SK-N-SH treated with all-trans-retinoic acid at 6 μM for 48 hours (cell line): Measurements from ENCODE around the gene ATAD3C.

Source experiments
- ARNTL ChIP-seq: fragments of 450-650 bp; formaldehyde crosslinking; IDR thresholded peaks from 2 replicates; pipeline ENCODE4 v1.5.0; 2020; ENCODE audit warnings: low read depth, mild to moderate bottlenecking, moderate library complexity, borderline replicate concordance
- BACH2 ChIP-seq: fragments of 250-450 bp; sonication (Bioruptor Pico); IDR thresholded peaks from 2 replicates; pipeline ENCODE4 v1.9.0; 2021; ENCODE audit warnings: mild to moderate bottlenecking, borderline replicate concordance
- CREB5 ChIP-seq: fragments of 250-450 bp; sonication (Bioruptor Pico); IDR thresholded peaks from 2 replicates; pipeline ENCODE4 v1.5.1; 2020; ENCODE audit warnings: low read depth, mild to moderate bottlenecking, moderate library complexity
- ESRRG ChIP-seq: fragments of 250-450 bp; sonication (Bioruptor Pico); IDR thresholded peaks from 2 replicates; pipeline ENCODE4 v1.6.1; 2021; ENCODE audit warnings: mild to moderate bottlenecking
- ISL1 ChIP-seq: fragments of 250-450 bp; sonication (Bioruptor Pico); IDR thresholded peaks from 2 replicates; pipeline ENCODE4 v2.1.2; 2022; ENCODE audit warnings: mild to moderate bottlenecking, moderate library complexity
- OSR1 ChIP-seq: fragments of 250-450 bp; sonication (Bioruptor Pico); IDR thresholded peaks from 2 replicates; pipeline ENCODE4 v1.8.0; 2022; ENCODE audit warnings: moderate library complexity, mild to moderate bottlenecking, inconsistent platforms
- PATZ1 ChIP-seq: fragments of 250-450 bp; sonication (Bioruptor Pico); IDR thresholded peaks from 2 replicates; pipeline ENCODE4 v1.8.0; 2020; ENCODE audit warnings: mild to moderate bottlenecking, moderate library complexity, borderline replicate concordance
- RARB ChIP-seq: fragments of 250-450 bp; sonication (Bioruptor Pico); IDR thresholded peaks from 2 replicates; pipeline ENCODE4 v1.8.0; 2021; ENCODE audit warnings: mild to moderate bottlenecking, moderate library complexity
- SNAI2 ChIP-seq: fragments of 250-450 bp; sonication (Bioruptor Pico); IDR thresholded peaks from 2 replicates; pipeline ENCODE4 v1.5.0; 2020; ENCODE audit warnings: mild to moderate bottlenecking, moderate library complexity
- ZFP3 ChIP-seq: fragments of 250-450 bp; sonication (Bioruptor Pico); IDR thresholded peaks from 2 replicates; pipeline ENCODE4 v1.5.0; 2020; ENCODE audit warnings: mild to moderate bottlenecking, moderate library complexity
- ZFP30 ChIP-seq: fragments of 450-650 bp; formaldehyde crosslinking; IDR thresholded peaks from 2 replicates; pipeline ENCODE4 v1.5.0; 2022; ENCODE audit warnings: mild to moderate bottlenecking, moderate library complexity
- ZNF565 ChIP-seq: fragments of 450-650 bp; formaldehyde crosslinking; conservative IDR thresholded peaks from 2 replicates; pipeline ENCODE4 v1.5.0; 2020; ENCODE audit warnings: low read depth, mild to moderate bottlenecking, moderate library complexity

- no peak for TF ChIP-seq ESRRG (CRISPR knock-in tag)
- no peak for TF ChIP-seq ZFP30 (CRISPR knock-in tag)
- TF ChIP-seq CREB5 (CRISPR knock-in tag) = no peak
- TF ChIP-seq ZNF565 (CRISPR knock-in tag) = no peak
- no peak for TF ChIP-seq ZFP3
- no peak for TF ChIP-seq PATZ1 (CRISPR knock-in tag)
- TF ChIP-seq RARB (CRISPR knock-in tag) = no peak
- no peak for TF ChIP-seq SNAI2 (CRISPR knock-in tag)
- TF ChIP-seq BACH2 = no peak
- no peak for TF ChIP-seq ISL1 (CRISPR knock-in tag)
- no peak for TF ChIP-seq OSR1 (CRISPR knock-in tag)
- no peak for TF ChIP-seq ARNTL (CRISPR knock-in tag)
These were observed 12.9 kb upstream of the ATAD3C start for GRCh38 chr1:1436630-1437032.
